Endothelial cell (in vitro differentiated cells): Measurements from ENCODE around the gene CLDN10. TPM values are rescaled to one million over a fixed set of nuclear protein-coding genes. Genes with fewer than 3 reads are reported as not detected.

Experiments used
- DNase-seq: peaks from one replicate; pipeline ENCODE4 v3.0.0; 2021; ENCODE audit warnings: low spot score
- H3K27ac Mint-ChIP-seq: one replicate; pipeline ENCODE4 v1.8.0; 2021; ENCODE audit warnings: mixed read lengths, inconsistent platforms; ENCODE audit not compliant: unreplicated experiment
- H3K27me3 Mint-ChIP-seq: one replicate; pipeline ENCODE4 v1.8.0; 2021; ENCODE audit warnings: mild to moderate bottlenecking, moderate library complexity, mixed read lengths, inconsistent platforms; ENCODE audit not compliant: unreplicated experiment
- H3K36me3 Mint-ChIP-seq: one replicate; pipeline ENCODE4 v1.8.0; 2021; ENCODE audit warnings: mild to moderate bottlenecking, low read depth, mixed read lengths, inconsistent platforms; ENCODE audit not compliant: unreplicated experiment
- H3K4me1 Mint-ChIP-seq: one replicate; pipeline ENCODE4 v1.8.0; 2021; ENCODE audit warnings: mild to moderate bottlenecking, mixed read lengths, inconsistent platforms; ENCODE audit not compliant: unreplicated experiment
- H3K4me3 Mint-ChIP-seq: one replicate; pipeline ENCODE4 v1.8.0; 2021; ENCODE audit warnings: mild to moderate bottlenecking, mixed read lengths, inconsistent platforms; ENCODE audit not compliant: unreplicated experiment
- H3K9me3 Mint-ChIP-seq: one replicate; pipeline ENCODE4 v1.8.0; 2021; ENCODE audit warnings: mixed read lengths, inconsistent platforms; ENCODE audit not compliant: unreplicated experiment
- CTCF ChIP-seq: fragments of 200-600 bp; sonication (generic); IDR thresholded peaks from one replicate; pipeline ENCODE4 v1.5.0; 2021; ENCODE audit warnings: antibody characterized with exemption; ENCODE audit not compliant: unreplicated experiment
- total RNA-seq: library from RNA; stranded (reverse); fragmentation: NEBNext Ultra II Directional; extraction: Animal tissue kit (Norgen Biotek cat#: 25700); gene quantifications from one replicate; pipeline ENCODE4 v1.2.1, GENCODE V29; 2021; ENCODE audit not compliant: unreplicated experiment

The CLDN10 gene
- total RNA-seq, 1 donor from 2014 or later, result 1.6 TPM

GRCh38 chr13:95603887-95604555, 51.5 kb downstream of the CLDN10 start:
- DNase-seq, result no peak

GRCh38 chr13:95604556-95604915, 52.0 kb downstream of the CLDN10 start:
- peaks cover 15% of the 10 kb centered on the region for H3K4me1 Mint-ChIP-seq
- DNase-seq, result no peak
- no peak for TF ChIP-seq CTCF

More at GRCh38 chr13:95603887-95604555, 51.5 kb downstream of the CLDN10 start:
- Mint-ChIP-seq H3K9me3 (no peaks in the 10 kb centered on the region), H3K4me1 (peaks cover 15% of the 10 kb centered on the region), H3K27me3 (no peaks in the 10 kb centered on the region), H3K27ac (no peak overlapping the region), H3K36me3 (peaks cover 20% of the 10 kb centered on the region), H3K4me3 (no peak overlapping the region)
- TF ChIP-seq CTCF, result no peak

GRCh38 chr13:95605448-95606125, 53.1 kb downstream of the CLDN10 start:
- peaks cover 15% of the 10 kb centered on the region for H3K4me1 Mint-ChIP-seq
- TF ChIP-seq CTCF, result no peak
- H3K4me3 Mint-ChIP-seq, result no peak overlapping the region
- H3K27me3 Mint-ChIP-seq, result no peaks in the 10 kb centered on the region
- H3K36me3 Mint-ChIP-seq, result peaks cover 29% of the 10 kb centered on the region
- no peak overlapping the region for H3K27ac Mint-ChIP-seq
- DNase-seq, result no peak
- no peaks in the 10 kb centered on the region for H3K9me3 Mint-ChIP-seq

More at GRCh38 chr13:95604556-95604915, 52.0 kb downstream of the CLDN10 start:
- Mint-ChIP-seq H3K4me3 (no peak overlapping the region), H3K27ac (no peak overlapping the region), H3K9me3 (no peaks in the 10 kb centered on the region), H3K36me3 (peaks cover 23% of the 10 kb centered on the region), H3K27me3 (no peaks in the 10 kb centered on the region)

- H3K27ac Mint-ChIP-seq, result no peak overlapping the region
- DNase-seq, result no peak
- H3K36me3 Mint-ChIP-seq, result peaks cover 28% of the 10 kb centered on the region
- H3K4me1 Mint-ChIP-seq, result peaks cover under 1% of the 10 kb centered on the region
- no peaks in the 10 kb centered on the region for H3K27me3 Mint-ChIP-seq
- H3K9me3 Mint-ChIP-seq, result no peaks in the 10 kb centered on the region
- H3K4me3 Mint-ChIP-seq, result no peak overlapping the region
- no peak for TF ChIP-seq CTCF
Observed at GRCh38 chr13:95607366-95607765, 54.8 kb downstream of the CLDN10 start.
